Measurements from ENCODE around the gene TSPAN5. TPM values are rescaled to one million over a fixed set of nuclear protein-coding genes. Genes with fewer than 3 reads are reported as not detected.
A peak's percentile ranks its signal among the peaks of the same experiment; 100 is the strongest.

Gene TSPAN5
- total RNA-seq, 1 experiment from 2014 or later, result 41.8 TPM

- H3K4me3 ChIP-seq (ENCODE audit: low read length), result no peak overlapping the region
- H3K36me3 ChIP-seq (ENCODE audit: low read depth, low read length), result no peaks in the 10 kb centered on the region
- no peak for DNase-seq
- ChIA-PET POLR2A (ENCODE audit: unreplicated experiment) (no interaction called here), CTCF (no interaction called here)
- 0 out of 2 replicates have a peak, but pooled peaks cover under 1% of the 10 kb centered on the region for H3K4me1 ChIP-seq (ENCODE audit: insufficient read depth, low read length)
- no peak for ATAC-seq
- no peaks in the 10 kb centered on the region for H3F3A ChIP-seq (ENCODE audit: low read length, unreplicated experiment)
- no peak overlapping the region for H3K4me2 ChIP-seq (ENCODE audit: low read length)
- H3K79me2 ChIP-seq (ENCODE audit: low read length), result peaks cover 97% of the 10 kb centered on the region
- H3K27ac ChIP-seq (ENCODE audit: low read length), result no peak overlapping the region
- H3K9me3 ChIP-seq (ENCODE audit: low read length), result no peaks in the 10 kb centered on the region
- intact Hi-C loops (cut with micrococcal nuclease), result no loop called here
- H3K9me2 ChIP-seq (replicated peaks; ENCODE audit: low read length), result no peaks in the 10 kb centered on the region
- no peak for TF ChIP-seq EZH2phosphoT487 (IDR thresholded peaks at IDR 0.05; ENCODE audit: borderline replicate concordance, low read length)
- no peak for TF ChIP-seq EZH2 (IDR thresholded peaks at IDR 0.05; ENCODE audit: low read length, unreplicated experiment)
- TF ChIP-seq CTCF (conservative IDR thresholded peaks at IDR 0.05; ENCODE audit: low read depth, low read length), result no peak
- H3K9ac ChIP-seq (ENCODE audit: low read length), result no peak overlapping the region
- no TSS peak for BruUV-seq (replicated peaks)
- no peaks in the 10 kb centered on the region for H4K20me1 ChIP-seq (ENCODE audit: low read length)
- no peaks in the 10 kb centered on the region for H3K27me3 ChIP-seq (ENCODE audit: low read length)
- no peak overlapping the region for H2AFZ ChIP-seq (ENCODE audit: low read length)
Observed at GRCh38 chr4:98608356-98608755, 50.1 kb downstream of the TSPAN5 start.

GRCh38 chr4:98606894-98607293 lies 51.5 kb downstream of the TSPAN5 start:
- no peak overlapping the region for H3K4me3 ChIP-seq (ENCODE audit: low read length)
- TF ChIP-seq CTCF (conservative IDR thresholded peaks at IDR 0.05; ENCODE audit: low read depth, low read length) (no peak), EZH2 (IDR thresholded peaks at IDR 0.05; ENCODE audit: low read length, unreplicated experiment) (no peak)
- no peak overlapping the region for H3K27ac ChIP-seq (ENCODE audit: low read length)
- no peaks in the 10 kb centered on the region for H3K9me2 ChIP-seq (replicated peaks; ENCODE audit: low read length)
- intact Hi-C loops (cut with micrococcal nuclease), result no loop called here
- H3K27me3 ChIP-seq (ENCODE audit: low read length), result no peaks in the 10 kb centered on the region
- H3K4me1 ChIP-seq (ENCODE audit: insufficient read depth, low read length), result peaks cover 2% of the 10 kb centered on the region; the same call in 1 of the 2 replicates
- no peaks in the 10 kb centered on the region for H3F3A ChIP-seq (ENCODE audit: low read length, unreplicated experiment)
- H4K20me1 ChIP-seq (ENCODE audit: low read length), result no peaks in the 10 kb centered on the region
- ChIA-PET POLR2A (ENCODE audit: unreplicated experiment) (no interaction called here), CTCF (no interaction called here)
- no peak overlapping the region for H3K4me2 ChIP-seq (ENCODE audit: low read length)
- no peak overlapping the region for H2AFZ ChIP-seq (ENCODE audit: low read length)
- ATAC-seq (no peak), DNase-seq (no peak)
- H3K9ac ChIP-seq (ENCODE audit: low read length), result no peak overlapping the region
- BruUV-seq (replicated peaks), result no TSS peak
- no peaks in the 10 kb centered on the region for H3K9me3 ChIP-seq (ENCODE audit: low read length)
- peaks cover 97% of the 10 kb centered on the region for H3K79me2 ChIP-seq (ENCODE audit: low read length)
- H3K36me3 ChIP-seq (ENCODE audit: low read depth, low read length), result no peaks in the 10 kb centered on the region

GRCh38 chr4:98605216-98605615 lies 53.2 kb downstream of the TSPAN5 start:
- H2AFZ ChIP-seq (ENCODE audit: low read length), result no peak overlapping the region
- H3K79me2 ChIP-seq (ENCODE audit: low read length), result peaks cover 96% of the 10 kb centered on the region
- no TSS peak for BruUV-seq (replicated peaks)
- H3K36me3 ChIP-seq (ENCODE audit: low read depth, low read length), result no peaks in the 10 kb centered on the region; the same call in 1 of the 2 replicates
- no peak overlapping the region for H3K4me3 ChIP-seq (ENCODE audit: low read length)
- DNase-seq (peak; percentile 11), ATAC-seq (peak; percentile 20; the same call in 1 of the 2 replicates)
- no peak overlapping the region for H3K4me2 ChIP-seq (ENCODE audit: low read length)
- H3K9me3 ChIP-seq (ENCODE audit: low read length), result no peaks in the 10 kb centered on the region
- no peaks in the 10 kb centered on the region for H4K20me1 ChIP-seq (ENCODE audit: low read length)
- no peaks in the 10 kb centered on the region for H3F3A ChIP-seq (ENCODE audit: low read length, unreplicated experiment)
- TF ChIP-seq EZH2 (IDR thresholded peaks at IDR 0.05; ENCODE audit: low read length, unreplicated experiment) (no peak), EZH2phosphoT487 (IDR thresholded peaks at IDR 0.05; ENCODE audit: borderline replicate concordance, low read length) (no peak), CTCF (conservative IDR thresholded peaks at IDR 0.05; ENCODE audit: low read depth, low read length) (no peak)
- ChIA-PET CTCF (no interaction called here), POLR2A (ENCODE audit: unreplicated experiment) (no interaction called here)
- no peaks in the 10 kb centered on the region for H3K9me2 ChIP-seq (replicated peaks; ENCODE audit: low read length)
- peaks cover 4% of the 10 kb centered on the region; the same call in 1 of the 2 replicates for H3K4me1 ChIP-seq (ENCODE audit: insufficient read depth, low read length)
- H3K9ac ChIP-seq (ENCODE audit: low read length), result no peak overlapping the region
- no peak overlapping the region for H3K27ac ChIP-seq (ENCODE audit: low read length)
- no peaks in the 10 kb centered on the region for H3K27me3 ChIP-seq (ENCODE audit: low read length)
- intact Hi-C loops (cut with micrococcal nuclease), result no loop called here
